GM18517 (cell line): Measurements from ENCODE around the gene SUMO3.
"Not testable (repeated sequence)": the region's sequence is repeated elsewhere in the genome, so short reads cannot be mapped to it uniquely, and the experiment has no call there.

Experiments
- ATAC-seq: cut with Tn5 transposase; IDR thresholded peaks from one replicate; pipeline ENCODE4 v1.9.1; 2021; ENCODE audit warnings: mild to moderate bottlenecking, moderate library complexity; ENCODE audit not compliant: unreplicated experiment

Gene SUMO3

GRCh38 chr21:44847261-44848056 lies 29.6 kb upstream of the SUMO3 start:
- ATAC-seq, result no peak

- ATAC-seq, result no peak
These were observed 28.8 kb upstream of the SUMO3 start for GRCh38 chr21:44846485-44847260.

GRCh38 chr21:44846224-44846484 lies 28.3 kb upstream of the SUMO3 start:
- ATAC-seq, result no peak

- ATAC-seq, result no peak
These were observed 27.8 kb upstream of the SUMO3 start for GRCh38 chr21:44845418-44846223.

- ATAC-seq, result no peak
These were observed 26.4 kb upstream of the SUMO3 start for GRCh38 chr21:44844256-44844655.

- no peak for ATAC-seq
These were observed 25.0 kb upstream of the SUMO3 start for GRCh38 chr21:44842721-44843445.

- no peak for ATAC-seq
These were observed 24.2 kb upstream of the SUMO3 start for GRCh38 chr21:44842087-44842486.

GRCh38 chr21:44840771-44841170 lies 22.9 kb upstream of the SUMO3 start:
- ATAC-seq, result no peak

- ATAC-seq, result no peak
These were observed 21.1 kb upstream of the SUMO3 start for GRCh38 chr21:44838951-44839350.

- ATAC-seq, result no peak
These were observed 20.4 kb upstream of the SUMO3 start for GRCh38 chr21:44838039-44838895.

- no peak for ATAC-seq
These were observed 19.7 kb upstream of the SUMO3 start for GRCh38 chr21:44837537-44837936.

GRCh38 chr21:44836666-44837471 lies 19.0 kb upstream of the SUMO3 start:
- ATAC-seq, result no peak

GRCh38 chr21:44836349-44836665 lies 18.4 kb upstream of the SUMO3 start:
- ATAC-seq, result no peak

- ATAC-seq, result no peak
These were observed 17.7 kb upstream of the SUMO3 start for GRCh38 chr21:44835647-44835973.

- no peak for ATAC-seq
These were observed 17.2 kb upstream of the SUMO3 start for GRCh38 chr21:44834951-44835646.

GRCh38 chr21:44834231-44834950 lies 16.5 kb upstream of the SUMO3 start:
- no peak for ATAC-seq

GRCh38 chr21:44833663-44834062 lies 15.8 kb upstream of the SUMO3 start:
- ATAC-seq, result no peak

- ATAC-seq, result not testable (repeated sequence)
These were observed 14.8 kb upstream of the SUMO3 start for GRCh38 chr21:44832516-44833255.
